ENCODE data around the gene CYGB. TPM values are rescaled to one million over a fixed set of nuclear protein-coding genes. Genes with fewer than 3 reads are reported as not detected.

CYGB gene
- total and polyA plus RNA-seq, 2 of the 13 experiments (the other 11 are each of a cell fraction or from before 2014, with no cell fraction given): 18.9 to 27.1 TPM

- TF ChIP-seq ZBTB4 (CRISPR knock-in tag; IDR thresholded peaks at IDR 0.05; ENCODE audit: borderline replicate concordance): peak; percentile 93
- TF ChIP-seq HDAC6 (IDR thresholded peaks at IDR 0.05; ENCODE audit: low read depth, low read length): no peak
- peak; percentile 67; the same call in 1 of the 2 replicates for TF ChIP-seq ZNF776 (CRISPR knock-in tag; IDR thresholded peaks at IDR 0.05)
- 0 out of 2 replicates have a peak, but pooled peaks have one; percentile 10 for TF ChIP-seq DPF2 (CRISPR knock-in tag; IDR thresholded peaks at IDR 0.05; ENCODE audit: borderline replicate concordance, low read depth)
- TF ChIP-seq MED8 (CRISPR knock-in tag; IDR thresholded peaks at IDR 0.05; ENCODE audit: insufficient replicate concordance): peak; percentile 60
- no peak; the same call in 1 of the 2 replicates for TF ChIP-seq ZNF264 (CRISPR knock-in tag; IDR thresholded peaks at IDR 0.05)
- peak; percentile 90 for TF ChIP-seq GMEB1 (CRISPR knock-in tag; IDR thresholded peaks at IDR 0.05; ENCODE audit: borderline replicate concordance)
- TF ChIP-seq ATF6 (CRISPR knock-in tag; conservative IDR thresholded peaks at IDR 0.05): peak; percentile 84; the same call in 1 of the 2 replicates
- TF ChIP-seq RORA (CRISPR knock-in tag; IDR thresholded peaks at IDR 0.05): peak; percentile 27; the same call in 1 of the 2 replicates
- peak; percentile 99 for TF ChIP-seq TAF1 (CRISPR knock-in tag; IDR thresholded peaks at IDR 0.05)
- TF ChIP-seq JUND (CRISPR knock-in tag; IDR thresholded peaks at IDR 0.05): peak; percentile 63; the same call in 1 of the 2 replicates
- TF ChIP-seq ZFP90 (CRISPR knock-in tag; IDR thresholded peaks at IDR 0.05; ENCODE audit: borderline replicate concordance): no peak; the same call in 1 of the 2 replicates
- TF ChIP-seq ZNF597 (CRISPR knock-in tag; IDR thresholded peaks at IDR 0.05): no peak
- peak; percentile 68 for TF ChIP-seq ETV5 (CRISPR knock-in tag; IDR thresholded peaks at IDR 0.05; ENCODE audit: borderline replicate concordance)
- no peak; the same call in 1 of the 2 replicates for TF ChIP-seq TBX2 (CRISPR knock-in tag; IDR thresholded peaks at IDR 0.05; ENCODE audit: borderline replicate concordance)
- no peak for TF ChIP-seq FOXM1 (CRISPR knock-in tag; IDR thresholded peaks at IDR 0.05)
- peak; percentile 99 for TF ChIP-seq HCFC1 (IDR thresholded peaks at IDR 0.05; ENCODE audit: low read depth, low read length)
- TF ChIP-seq BRF2 (CRISPR knock-in tag; IDR thresholded peaks at IDR 0.05): peak; percentile 91
- TF ChIP-seq HIVEP1 (CRISPR knock-in tag; IDR thresholded peaks at IDR 0.05): no peak
These were observed 20.1 kb upstream of the CYGB start (continued) for GRCh38 chr17:76557368-76558197.
